ENCODE results near the gene NOL8.

NOL8 gene

DNA sequence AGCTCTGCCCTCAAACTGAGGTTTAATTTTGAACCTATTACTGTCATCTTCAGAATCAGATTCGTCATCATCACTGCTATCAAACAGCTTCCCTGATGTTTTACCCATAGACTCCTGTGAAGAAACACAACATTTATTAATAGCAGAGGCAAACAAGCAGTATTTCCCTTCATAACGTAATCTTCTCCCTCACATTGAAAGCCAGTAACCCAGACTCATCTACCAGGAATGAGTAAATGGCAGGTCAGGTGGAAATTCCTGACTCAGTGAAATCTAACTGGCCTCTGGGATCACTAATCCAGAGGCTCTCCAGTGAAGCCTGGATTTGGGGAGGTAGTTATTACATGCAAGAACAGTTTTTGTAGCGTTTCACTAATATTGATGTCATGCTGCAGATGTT, 14.6 kb downstream of the NOL8 start:
- no peak for DNase-seq (ENCODE audit: low spot score)

DNA sequence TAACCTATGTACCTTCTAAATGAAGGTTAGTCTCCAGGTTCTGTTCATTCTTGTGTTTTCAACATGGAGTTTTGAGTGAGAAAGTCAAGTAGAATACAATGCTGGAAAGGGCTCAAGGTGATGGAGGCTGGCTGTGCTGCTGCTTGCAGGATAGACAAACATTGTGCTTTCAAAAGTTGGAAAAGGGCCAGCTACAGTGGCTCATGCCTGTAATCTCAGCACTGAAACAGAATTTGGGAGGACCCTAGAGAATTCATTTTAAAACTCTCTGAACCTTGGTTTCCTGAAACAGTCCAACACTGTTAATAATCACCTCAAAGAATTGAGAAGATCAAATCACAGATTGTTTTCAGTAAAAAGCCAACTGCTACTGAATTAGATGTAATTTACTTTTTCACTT, 16.3 kb downstream of the NOL8 start:
- DNase-seq (ENCODE audit: low spot score), result no peak

DNA sequence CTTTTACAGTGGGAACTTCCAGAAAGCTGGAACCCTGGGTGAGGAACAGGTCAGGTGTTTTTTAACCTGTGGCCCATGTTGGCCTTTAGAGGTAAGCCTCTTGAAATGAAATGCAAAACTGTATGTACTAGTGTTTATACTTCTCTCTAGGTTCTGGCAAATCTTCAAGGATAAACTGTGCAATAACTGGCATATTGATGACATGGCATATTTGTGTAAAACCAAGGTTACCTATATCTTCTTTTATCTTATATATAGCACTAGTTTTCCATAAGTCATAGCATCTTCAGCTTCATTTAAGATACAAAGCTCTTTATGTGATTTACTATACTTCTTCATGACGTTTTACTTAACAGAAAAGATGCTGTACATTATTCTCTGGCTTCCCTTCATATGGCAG, 24.2 kb downstream of the NOL8 start:
- no peak for DNase-seq (ENCODE audit: low spot score)

DNA sequence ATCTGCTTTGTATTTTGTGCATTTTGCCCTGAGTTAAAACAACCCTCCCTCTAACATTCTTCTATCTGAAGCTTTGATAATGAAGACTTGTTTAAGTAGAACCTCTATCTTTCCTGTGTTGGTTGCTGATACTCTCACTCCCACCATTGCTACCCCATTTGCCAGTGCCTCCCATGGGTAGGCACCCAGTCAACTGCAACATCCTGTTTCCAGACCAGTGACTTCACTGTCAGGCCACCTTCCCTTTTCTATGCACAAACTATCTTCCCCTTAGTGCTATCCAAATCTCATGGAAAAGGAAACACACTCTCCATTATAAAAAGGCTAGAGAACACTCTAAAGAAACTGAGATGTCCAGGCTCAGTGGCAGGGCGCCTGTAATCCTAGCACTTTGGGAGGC, 26.0 kb downstream of the NOL8 start:
- no peak for DNase-seq (ENCODE audit: low spot score)

DNA sequence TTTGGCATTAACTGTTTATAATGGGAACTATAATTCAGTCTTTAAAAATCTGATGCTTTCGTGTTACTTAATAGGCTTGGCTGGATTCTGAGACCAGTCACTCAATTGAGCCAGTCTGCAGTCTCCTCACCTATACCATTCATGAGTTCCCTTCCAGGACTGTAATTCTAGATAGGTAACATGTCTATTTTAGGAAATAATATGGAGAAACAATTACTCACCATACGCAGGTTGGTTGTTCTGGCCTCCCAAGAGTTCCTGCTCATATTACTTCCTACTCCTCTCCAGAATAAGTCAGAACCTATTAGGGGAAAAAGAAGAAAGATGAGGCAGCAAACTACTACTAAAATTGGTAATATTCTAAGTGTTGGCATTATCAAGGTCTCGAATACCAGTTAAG, 27.1 kb downstream of the NOL8 start:
- DNase-seq (ENCODE audit: low spot score), result no peak

DNA sequence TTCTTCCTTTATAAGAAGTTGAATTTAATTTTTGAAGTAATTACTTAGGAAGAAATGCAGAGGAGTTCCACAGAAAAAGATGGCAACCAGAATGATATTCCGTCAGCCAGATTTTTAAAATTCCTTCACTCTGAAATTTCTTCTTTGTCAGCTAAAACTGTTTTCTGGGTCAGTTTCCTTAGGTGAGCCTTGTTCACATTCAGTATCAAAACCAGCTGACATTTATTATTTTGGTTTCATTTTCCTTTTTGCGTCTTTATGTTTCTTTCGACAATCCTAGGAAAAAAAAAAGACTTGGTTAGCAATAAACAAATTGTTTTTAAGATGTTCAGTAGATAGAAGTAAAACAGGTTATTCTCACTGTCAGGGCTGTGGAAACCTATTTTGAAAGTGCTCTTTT, 27.5 kb downstream of the NOL8 start:
- no peak for DNase-seq (ENCODE audit: low spot score)

DNA sequence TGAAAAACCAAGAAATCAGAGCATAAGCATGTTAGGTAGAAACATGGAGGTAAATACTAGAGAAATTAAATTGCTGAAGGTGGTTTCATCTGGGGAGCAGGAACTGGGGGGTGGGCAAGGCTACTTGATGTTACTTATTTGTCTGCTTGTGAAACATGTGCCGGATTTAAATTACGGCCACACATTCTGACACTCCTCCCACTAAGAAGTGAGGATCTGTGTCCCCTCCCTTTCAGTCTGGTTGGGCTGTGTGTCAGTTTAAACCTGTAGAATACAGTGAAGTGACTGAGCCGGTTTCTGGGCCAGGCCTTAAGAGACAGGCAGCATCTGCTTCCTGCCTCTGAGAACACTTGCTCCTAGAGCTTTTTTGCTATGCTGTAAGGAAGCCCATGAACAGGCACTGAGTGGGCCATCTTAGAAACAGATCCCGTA, 29.3 kb downstream of the NOL8 start:
- no peak for DNase-seq (ENCODE audit: low spot score)

DNA sequence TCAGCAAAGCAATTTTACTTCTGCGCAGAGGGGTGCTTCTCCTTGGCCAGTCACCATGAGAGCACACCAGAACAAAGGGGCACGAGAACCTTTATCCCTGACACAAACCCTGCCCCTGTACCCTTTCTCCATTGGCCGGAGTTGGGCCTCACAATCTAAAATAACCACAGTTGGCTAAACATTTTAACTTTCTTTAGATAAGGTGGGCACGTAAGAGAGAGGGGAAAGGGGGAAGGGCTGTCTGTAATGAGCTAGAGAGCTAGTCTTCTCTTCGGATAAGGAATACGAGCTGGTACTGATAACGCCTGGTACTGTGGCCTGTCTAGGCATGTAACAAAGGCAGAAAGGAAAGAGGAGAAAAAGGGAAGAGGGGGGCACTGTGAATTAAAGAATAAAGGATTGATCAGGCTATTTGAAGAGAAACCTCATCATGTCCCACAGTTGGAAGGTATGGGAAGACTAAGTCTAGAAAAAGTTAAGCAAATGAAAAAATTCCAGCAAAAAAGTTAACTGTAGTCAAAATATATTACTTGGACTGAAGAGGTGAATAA, 29.8 kb downstream of the NOL8 start:
- DNase-seq (ENCODE audit: low spot score), result no peak

DNA sequence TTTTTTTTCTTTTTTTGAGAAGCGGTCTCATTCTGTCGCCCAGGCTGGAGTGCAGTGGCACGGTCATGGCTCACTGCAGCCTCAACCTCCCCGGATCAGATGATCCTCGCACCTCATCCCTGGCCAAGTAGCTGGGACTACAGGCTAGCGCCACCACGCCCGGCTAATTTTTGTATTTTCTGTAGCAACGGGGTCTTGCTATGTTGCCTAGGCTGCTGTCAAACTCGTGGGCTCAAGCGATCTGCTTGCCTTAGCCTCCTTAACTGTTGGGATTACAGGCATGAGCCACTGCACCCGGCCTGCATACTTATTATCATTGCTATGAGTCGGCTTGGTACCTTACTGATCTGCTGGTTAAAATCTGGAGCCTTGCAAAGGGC, 30.9 kb downstream of the NOL8 start:
- DNase-seq (ENCODE audit: low spot score), result no peak

DNA sequence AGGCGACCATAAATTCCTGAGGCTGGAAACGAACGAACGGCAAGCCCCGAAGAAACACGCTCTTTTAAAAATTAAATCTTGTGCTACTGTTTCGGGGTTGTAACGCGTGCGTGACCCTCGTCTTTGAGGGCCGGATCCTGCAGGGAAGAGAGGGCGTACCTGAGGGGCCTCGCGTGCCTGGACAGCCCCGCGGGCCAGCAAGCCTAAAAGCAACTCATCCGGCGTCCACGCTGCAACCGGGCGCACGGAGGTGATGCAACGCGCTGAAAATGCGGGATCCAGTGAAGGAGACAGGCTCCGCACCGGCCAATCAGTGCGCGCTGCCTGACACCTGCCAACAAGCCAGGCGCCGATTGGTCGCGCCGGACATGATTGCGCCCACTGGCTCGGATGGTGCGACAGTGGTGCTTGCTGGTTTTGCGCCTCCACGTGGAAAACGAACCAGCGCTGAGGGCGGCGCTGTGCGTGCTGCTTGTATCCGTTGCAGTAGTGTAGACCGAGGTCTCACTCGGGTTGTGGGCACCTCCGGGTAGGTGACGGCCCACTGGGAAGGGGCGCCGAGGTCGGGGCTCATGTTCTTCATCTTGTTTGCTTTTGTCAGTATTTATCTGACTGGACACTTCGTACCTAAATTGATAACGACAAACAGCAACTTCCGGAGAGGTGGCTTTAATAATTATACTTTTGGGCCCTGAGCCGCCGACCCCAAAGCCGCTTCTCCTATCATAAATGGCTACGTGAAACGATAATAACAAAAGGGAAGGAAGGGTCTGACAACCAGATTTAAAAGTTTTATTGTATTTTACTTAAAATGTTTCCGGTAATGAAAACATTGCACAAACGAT, 31.5 kb downstream of the NOL8 start, which contains the start of gene IARS1:
Gene IARS1, minus strand, starts transcription at position 246 of the 845 bp plus-strand sequence. CDS start 4,278 bp downstream, outside the sequence.
- DNase-seq (ENCODE audit: low spot score), result peak; percentile 96

DNA sequence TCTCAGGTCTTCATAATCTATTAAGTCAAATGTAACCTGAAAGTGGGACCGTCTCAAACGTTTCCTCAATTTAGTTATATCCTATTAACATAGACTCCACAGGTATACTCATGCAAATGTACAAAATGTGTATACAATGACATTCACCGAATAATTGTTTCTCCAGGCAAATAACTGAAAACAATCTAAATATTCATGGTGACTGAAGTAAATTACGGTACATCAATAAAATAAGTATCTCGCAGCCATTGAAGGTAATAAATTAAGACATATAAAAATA, 32.1 kb downstream of the NOL8 start:
- DNase-seq (ENCODE audit: low spot score), result no peak

DNA sequence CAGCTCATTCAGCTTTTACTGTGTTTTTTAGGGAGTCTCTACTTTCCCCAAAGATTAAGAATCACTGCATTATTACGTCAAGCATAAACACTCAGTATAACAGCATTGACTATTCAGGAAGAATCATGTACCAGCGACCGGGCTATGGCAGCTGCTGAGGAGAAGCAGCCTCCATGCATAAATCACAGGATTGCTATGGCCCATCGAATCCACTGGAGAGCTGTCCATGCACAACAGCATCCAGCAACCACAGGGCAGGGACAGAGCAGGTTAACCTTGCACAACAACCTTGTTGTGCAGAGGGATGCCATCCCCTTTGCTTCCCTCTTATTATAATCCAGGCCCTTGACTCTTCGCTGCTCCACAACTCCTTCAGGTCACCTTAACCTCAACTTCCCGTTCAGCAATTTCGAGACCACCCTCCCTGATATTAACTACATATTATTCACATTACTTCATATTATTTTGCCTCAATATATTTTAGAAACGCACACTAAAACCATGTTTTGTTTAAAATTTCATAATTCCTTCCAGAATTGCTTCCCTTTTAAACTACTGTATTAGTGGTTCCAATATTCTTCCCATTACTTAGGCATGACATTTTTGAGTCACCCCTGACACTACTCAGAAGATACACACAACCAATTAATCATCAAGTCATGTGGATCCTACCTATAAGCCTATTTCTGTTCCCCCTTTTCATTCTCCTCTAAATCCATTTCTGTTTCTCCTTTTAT, 32.6 kb downstream of the NOL8 start:
- no peak for DNase-seq (ENCODE audit: low spot score)

DNA sequence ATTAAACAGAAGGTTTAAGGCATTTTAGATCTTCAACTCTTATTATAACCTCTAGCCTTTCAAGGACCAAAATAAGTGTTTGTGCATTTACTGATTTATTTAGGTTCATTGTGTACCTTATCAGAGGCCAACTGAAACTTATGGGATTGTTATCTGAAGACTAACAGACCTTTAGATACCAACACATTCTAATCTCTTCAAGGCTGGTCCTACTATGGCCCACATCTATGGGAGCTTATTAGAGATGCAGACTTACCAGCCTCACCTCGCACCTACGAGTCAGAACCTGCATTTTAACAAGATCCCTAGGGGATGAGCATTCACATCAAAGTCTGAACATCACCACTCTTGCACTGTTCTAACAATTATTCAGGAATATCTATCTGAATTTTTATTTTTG, 33.6 kb downstream of the NOL8 start:
- no peak for DNase-seq (ENCODE audit: low spot score)

DNA sequence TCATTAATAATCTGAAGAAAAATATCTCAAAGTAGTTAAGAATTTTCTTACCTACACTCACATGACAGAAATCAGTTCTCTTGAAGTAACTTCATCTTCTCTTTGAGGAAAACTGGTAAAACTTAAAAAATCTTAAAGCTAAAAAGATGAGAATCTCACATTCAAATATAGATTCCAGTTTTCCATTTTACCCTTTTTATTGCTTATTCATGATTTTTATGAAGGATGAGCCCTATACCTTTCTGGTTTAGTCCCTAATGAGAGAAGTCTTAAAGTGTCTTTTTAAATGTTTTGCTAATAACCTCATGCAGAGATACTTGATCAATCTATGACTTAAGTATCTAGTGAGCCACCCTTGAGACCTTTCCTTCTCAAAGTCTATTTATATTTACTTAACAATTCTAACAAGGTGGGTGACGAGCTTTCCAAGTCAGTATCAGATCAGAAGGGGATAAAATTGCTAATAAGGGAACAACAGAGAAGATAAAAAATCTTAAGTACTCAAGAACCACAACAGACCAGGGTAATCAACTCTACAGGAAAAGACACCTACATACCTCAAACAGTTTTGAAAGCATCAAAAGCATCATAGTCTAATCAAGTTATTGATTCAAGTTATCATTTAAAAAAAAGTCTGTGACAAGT, 34.2 kb downstream of the NOL8 start:
- DNase-seq (ENCODE audit: low spot score), result no peak

DNA sequence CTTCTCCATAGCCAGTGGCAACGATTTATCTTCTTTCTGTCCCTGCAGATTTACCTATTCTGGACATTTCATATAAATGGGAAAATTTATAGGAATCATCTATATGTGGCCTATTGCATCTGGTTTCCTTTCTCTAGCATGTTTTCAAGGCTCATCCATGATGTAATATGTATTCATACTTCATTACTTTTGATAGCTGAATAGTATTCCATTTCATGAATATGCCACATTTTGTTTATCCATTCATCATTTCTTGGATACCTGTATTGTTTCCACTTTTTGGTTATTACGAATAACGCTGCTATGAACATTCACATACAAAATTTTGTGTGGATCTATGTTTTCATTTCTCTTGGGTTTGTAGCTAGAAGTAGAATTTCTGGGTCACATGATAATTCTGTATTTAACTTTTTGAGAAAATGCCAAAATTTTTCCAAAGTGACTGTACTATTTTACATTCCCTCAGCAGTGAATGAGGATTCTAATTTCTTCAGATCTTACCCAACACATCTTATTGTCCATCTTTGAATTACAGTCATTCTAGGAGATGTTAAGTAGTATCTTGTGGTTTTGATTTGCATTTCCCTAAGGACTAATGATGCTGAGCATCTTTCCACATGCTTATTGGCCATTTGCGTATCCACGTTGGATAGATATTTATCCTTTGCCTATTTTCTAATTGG, 35.3 kb downstream of the NOL8 start:
- DNase-seq (ENCODE audit: low spot score), result no peak

DNA sequence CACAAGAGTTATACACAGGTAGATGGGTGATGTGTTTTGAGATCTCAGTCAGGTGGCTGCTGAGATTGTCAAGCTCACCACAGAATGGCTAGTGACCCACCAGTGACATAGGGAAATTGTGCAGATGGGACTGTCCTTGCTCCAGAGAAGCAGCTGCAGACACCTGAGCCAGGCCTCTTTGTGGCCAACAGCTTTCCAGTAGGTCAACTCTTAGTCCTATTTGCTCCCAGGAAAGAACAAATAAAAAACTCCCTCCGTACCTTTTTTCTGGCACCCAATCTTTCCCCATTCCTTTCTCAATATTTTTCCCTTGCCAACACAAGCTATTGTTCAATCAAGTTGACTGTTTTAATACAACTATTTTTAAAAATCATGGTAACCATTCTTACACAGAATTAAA, 45.8 kb downstream of the NOL8 start:
- no peak for DNase-seq (ENCODE audit: low spot score)

DNA sequence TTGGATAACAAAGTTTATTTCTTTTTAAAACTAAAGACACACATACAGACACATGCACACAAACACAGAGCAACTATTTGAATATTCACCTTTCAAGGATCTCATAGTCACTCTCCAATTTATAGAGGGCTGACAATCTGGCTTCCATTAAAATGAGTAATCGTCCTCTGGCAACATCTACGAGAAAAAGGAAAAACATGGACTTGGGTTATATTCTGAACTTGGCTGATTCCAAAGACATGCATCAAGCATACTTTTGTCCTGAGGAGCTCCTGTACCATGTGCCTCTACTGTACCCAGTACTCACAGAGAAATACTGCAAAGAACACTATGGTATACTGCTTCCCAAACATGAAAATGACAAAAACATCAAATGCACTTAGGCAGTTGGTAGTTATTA, 47.0 kb downstream of the NOL8 start:
- DNase-seq (ENCODE audit: low spot score), result no peak

DNA sequence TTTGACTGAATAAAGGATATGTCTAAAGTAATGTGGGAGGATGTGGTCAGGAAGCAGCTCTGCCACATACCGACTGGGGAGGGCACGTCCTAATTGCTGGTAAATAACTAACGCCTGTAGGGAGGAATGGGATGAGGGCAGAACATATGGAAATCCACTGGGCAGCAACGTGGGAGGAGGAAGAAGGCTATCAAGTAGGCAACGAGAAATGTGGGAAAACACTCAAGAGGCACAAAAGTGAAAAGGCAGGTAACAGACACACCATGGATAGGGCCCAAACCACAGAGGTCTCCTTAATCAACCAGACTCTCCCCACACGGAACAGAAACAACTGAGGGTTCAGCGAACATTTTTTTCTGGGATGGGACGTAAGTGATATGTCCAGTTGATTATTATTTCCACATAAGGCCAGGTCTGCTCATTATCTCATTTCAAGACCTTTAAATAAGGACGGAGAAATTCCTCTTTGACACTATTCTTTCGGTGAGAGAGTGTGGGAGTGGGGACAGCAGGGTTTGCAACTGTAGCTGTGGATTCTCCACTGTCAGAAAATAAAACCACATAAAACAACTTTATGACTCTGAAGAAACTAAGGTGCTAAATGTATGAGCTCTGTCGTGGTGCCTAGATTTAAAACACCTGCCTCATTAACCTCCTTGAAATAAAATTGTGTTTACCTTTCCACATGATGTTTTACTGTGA, 48.7 kb downstream of the NOL8 start:
- no peak for DNase-seq (ENCODE audit: low spot score)

DNA sequence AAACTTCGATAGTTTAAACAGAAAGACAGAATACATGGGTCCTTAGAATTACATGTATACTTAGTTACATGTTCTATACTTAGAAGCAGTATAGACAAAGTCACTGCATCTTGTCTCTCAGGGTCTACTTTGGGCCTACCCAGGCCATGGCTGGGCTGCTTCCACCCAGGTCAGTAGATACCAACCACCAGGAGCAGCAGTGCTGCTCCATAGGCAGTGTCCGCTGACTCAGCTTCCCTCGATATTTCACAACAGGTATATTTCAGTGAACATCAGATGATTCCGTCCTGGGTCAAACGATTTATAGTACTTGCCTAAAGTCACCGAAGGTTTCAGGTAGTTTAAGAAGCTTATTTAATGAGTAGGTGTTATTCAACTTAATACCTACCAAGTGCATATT, 49.6 kb downstream of the NOL8 start:
- DNase-seq (ENCODE audit: low spot score), result no peak

DNA sequence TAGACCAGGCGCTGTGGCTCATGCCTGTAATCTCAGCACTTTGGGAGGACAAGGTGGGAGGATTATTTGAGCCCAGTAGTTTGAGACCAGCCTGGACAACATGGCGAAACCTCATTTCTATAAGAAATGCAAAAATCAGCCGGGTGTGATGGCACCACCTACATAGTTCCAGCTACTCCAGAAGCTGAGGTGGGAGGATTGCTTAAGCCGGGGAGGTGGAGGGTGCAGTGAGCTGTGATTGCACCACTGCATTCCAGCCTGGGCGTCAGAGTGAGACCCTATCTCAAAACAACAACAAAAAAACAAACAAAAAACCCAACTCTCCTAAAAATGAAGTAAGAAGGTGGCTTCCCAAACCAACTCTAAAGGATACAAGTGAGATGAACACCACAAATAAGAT, 54.6 kb downstream of the NOL8 start:
- no peak for DNase-seq (ENCODE audit: low spot score)

DNA sequence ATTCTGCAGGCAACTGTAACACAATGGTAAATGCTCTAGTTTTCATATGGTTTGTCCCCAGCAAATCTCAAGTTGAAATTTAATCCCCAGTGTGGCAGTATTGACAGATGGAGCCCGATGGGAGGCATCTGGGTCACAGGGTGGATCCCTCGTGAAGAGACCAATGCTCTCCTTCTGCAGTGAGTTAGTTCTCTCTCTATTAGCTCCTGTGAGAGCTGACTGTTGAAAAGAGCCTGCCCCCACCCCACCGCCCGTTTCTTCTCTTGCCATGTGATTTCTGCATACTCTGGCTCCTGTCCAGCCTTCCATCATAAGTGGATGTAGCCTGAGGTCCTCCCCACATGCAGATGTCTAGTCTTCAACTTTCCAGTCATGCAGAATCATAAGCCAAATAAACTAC, 58.7 kb downstream of the NOL8 start:
- DNase-seq (ENCODE audit: low spot score), result no peak

DNA sequence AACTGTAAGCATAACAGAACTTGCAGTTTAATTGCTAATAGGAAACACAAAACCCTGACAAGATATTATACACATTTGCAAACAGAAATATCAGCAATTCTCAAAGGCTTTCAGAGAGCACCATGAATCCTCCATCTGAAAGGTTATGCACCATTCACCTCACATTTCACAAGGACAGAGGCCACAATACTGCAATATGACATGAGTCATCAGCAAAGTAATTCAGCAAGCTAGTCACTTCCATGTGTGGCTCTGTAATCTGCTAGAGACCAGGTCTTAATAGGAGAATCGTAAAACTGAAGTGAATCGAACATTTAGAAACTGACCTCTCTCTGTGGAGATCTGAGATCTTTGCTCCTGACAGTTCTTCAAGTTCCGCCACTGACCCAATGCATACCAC, 60.0 kb downstream of the NOL8 start:
- no peak for DNase-seq (ENCODE audit: low spot score)

Data from HuH-7 (cell line).